HEK293 (cell line): Measurements from ENCODE around the gene NCKAP1.
"Not testable (repeated sequence)": the region's sequence is repeated elsewhere in the genome, so short reads cannot be mapped to it uniquely, and the experiment has no call there.

ENCODE experiments used
- CTCF ChIA-PET: fragments of 350-600 bp; formaldehyde crosslinking; extraction: SDS; loops from one replicate; lab custom pipeline; 2021; ENCODE audit warnings: antibody characterized with exemption; lab: Yijun Ruan, JAX
- POLR2A ChIA-PET: fragments of 300-600 bp; formaldehyde crosslinking; extraction: SDS; loops from one replicate; lab custom pipeline; 2020; ENCODE audit warnings: antibody characterized with exemption, inconsistent platforms; lab: Yijun Ruan, JAX
- H3K27ac ChIP-seq: fragments of 200-500 bp; sonication (Bioruptor generic); 2 replicates; pipeline ENCODE4 v1.5.1; 2014; ENCODE audit warnings: low read depth, low read length, control low read depth, inconsistent platforms; ENCODE audit errors: extremely low read depth
- H3K36me3 ChIP-seq, 2 experiments: fragments of 200-500 bp in 1 of 2; sonication (Bioruptor generic) in 1 of 2; 1 replicate in 1 of 2; 2 replicates in 1 of 2; pipeline ENCODE4 v1.5.1; 2014 to 2017; ENCODE audit warnings: inconsistent platforms in 2 of 2, low read length in 2 of 2; ENCODE audit not compliant: control insufficient read depth in 2 of 2, insufficient read depth in 1 of 2
- H3K4me1 ChIP-seq: fragments of 200-500 bp; sonication (Bioruptor generic); 2 replicates; pipeline ENCODE4 v1.5.1; 2014; ENCODE audit warnings: mild to moderate bottlenecking, low read length, inconsistent platforms; ENCODE audit not compliant: control insufficient read depth, insufficient read depth
- H3K4me3 ChIP-seq: 2 replicates; pipeline ENCODE4 v1.5.1; 2011; ENCODE audit warnings: low read depth, mild to moderate bottlenecking, control low read depth, low read length, moderate library complexity
- H3K9me3 ChIP-seq: fragments of 200-500 bp; sonication (Bioruptor generic); 2 replicates; pipeline ENCODE4 v1.5.1; 2014; ENCODE audit warnings: low read depth, low read length, inconsistent platforms; ENCODE audit not compliant: control insufficient read depth, insufficient read depth
- ATF2 ChIP-seq: fragments of 450-650 bp; formaldehyde crosslinking; IDR thresholded peaks from 2 replicates; pipeline ENCODE4 v1.5.1; 2016; ENCODE audit warnings: missing biosample characterization, missing genetic modification characterization, low read depth
- BCL11B ChIP-seq: fragments of 450-650 bp; formaldehyde crosslinking; IDR thresholded peaks from 2 replicates; pipeline ENCODE4 v1.5.1; 2016; ENCODE audit warnings: low read depth, missing biosample characterization, missing genetic modification characterization
- GFI1B ChIP-seq: fragments of 450-650 bp; formaldehyde crosslinking; IDR thresholded peaks from 2 replicates; pipeline ENCODE4 v1.5.1; 2016; ENCODE audit warnings: missing biosample characterization, missing genetic modification characterization
- KLF10 ChIP-seq: fragments of 450-650 bp; IDR thresholded peaks from 2 replicates; pipeline ENCODE4 v1.5.1; 2018; ENCODE audit warnings: missing biosample characterization, mild to moderate bottlenecking, missing genetic modification characterization
- REST ChIP-seq: fragments of 450-650 bp; formaldehyde crosslinking; IDR thresholded peaks from 2 replicates; pipeline ENCODE4 v1.5.1; 2016; ENCODE audit warnings: missing biosample characterization, missing genetic modification characterization
- YY2 ChIP-seq: fragments of 450-650 bp; formaldehyde crosslinking; IDR thresholded peaks from 2 replicates; pipeline ENCODE4 v1.5.1; 2016; ENCODE audit warnings: missing biosample characterization, missing genetic modification characterization
- ZBTB17 ChIP-seq: fragments of 450-650 bp; formaldehyde crosslinking; IDR thresholded peaks from 2 replicates; pipeline ENCODE4 v1.5.1; 2016; ENCODE audit warnings: missing biosample characterization, missing genetic modification characterization
- ZBTB48 ChIP-seq: fragments of 450-650 bp; formaldehyde crosslinking; IDR thresholded peaks from 2 replicates; pipeline ENCODE4 v1.5.1; 2016; ENCODE audit warnings: missing biosample characterization, missing genetic modification characterization
- ZIC2 ChIP-seq: fragments of 450-650 bp; formaldehyde crosslinking; IDR thresholded peaks from 2 replicates; pipeline ENCODE4 v1.5.1; 2016; ENCODE audit warnings: missing biosample characterization, missing genetic modification characterization
- ZNF133 ChIP-seq: fragments of 450-650 bp; formaldehyde crosslinking; IDR thresholded peaks from 2 replicates; pipeline ENCODE4 v1.5.1; 2016; ENCODE audit warnings: missing biosample characterization, missing genetic modification characterization
- ZNF16 ChIP-seq: fragments of 450-650 bp; formaldehyde crosslinking; IDR thresholded peaks from 2 replicates; pipeline ENCODE4 v1.5.1; 2016; ENCODE audit warnings: low read depth, missing biosample characterization, missing genetic modification characterization
- ZNF169 ChIP-seq: fragments of 450-650 bp; formaldehyde crosslinking; IDR thresholded peaks from 2 replicates; pipeline ENCODE4 v1.5.1; 2016; ENCODE audit warnings: missing biosample characterization, missing genetic modification characterization
- ZNF530 ChIP-seq: fragments of 450-650 bp; formaldehyde crosslinking; IDR thresholded peaks from 2 replicates; pipeline ENCODE4 v1.5.1; 2016; ENCODE audit warnings: low read depth, missing biosample characterization, missing genetic modification characterization
- ZNF558 ChIP-seq: fragments of 450-650 bp; formaldehyde crosslinking; IDR thresholded peaks from 2 replicates; pipeline ENCODE4 v1.5.1; 2016; ENCODE audit warnings: missing biosample characterization, missing genetic modification characterization
- ZNF561 ChIP-seq: fragments of 450-650 bp; IDR thresholded peaks from 2 replicates; pipeline ENCODE4 v1.5.1; 2018; ENCODE audit warnings: missing biosample characterization, missing genetic modification characterization, borderline replicate concordance
- ZNF585B ChIP-seq: fragments of 450-650 bp; formaldehyde crosslinking; IDR thresholded peaks from 2 replicates; pipeline ENCODE4 v1.5.1; 2016; ENCODE audit warnings: missing biosample characterization, missing genetic modification characterization
- ZNF626 ChIP-seq: fragments of 450-650 bp; sonication (Bioruptor Pico); formaldehyde crosslinking; IDR thresholded peaks from 2 replicates; pipeline ENCODE4 v1.5.1; 2018; ENCODE audit warnings: missing biosample characterization, missing genetic modification characterization, inconsistent platforms
- ZNF76 ChIP-seq: fragments of 450-650 bp; formaldehyde crosslinking; IDR thresholded peaks from 2 replicates; pipeline ENCODE4; 2016; ENCODE audit warnings: low read depth, missing biosample characterization, missing genetic modification characterization, borderline replicate concordance
- ZNF777 ChIP-seq: fragments of 450-650 bp; formaldehyde crosslinking; IDR thresholded peaks from 2 replicates; pipeline ENCODE4 v1.5.1; 2017; ENCODE audit warnings: missing biosample characterization, missing genetic modification characterization, borderline replicate concordance
- ZXDB ChIP-seq: fragments of 450-650 bp; formaldehyde crosslinking; IDR thresholded peaks from 2 replicates; pipeline ENCODE4 v1.5.1; 2016; ENCODE audit warnings: missing biosample characterization, missing genetic modification characterization
- TF ChIP-seq, protein P1 (sequence below): fragments of 450-650 bp; formaldehyde crosslinking; IDR thresholded peaks from 2 replicates; pipeline ENCODE4 v1.5.1; 2017; ENCODE audit warnings: missing biosample characterization, missing genetic modification characterization

The NCKAP1 gene

DNA sequence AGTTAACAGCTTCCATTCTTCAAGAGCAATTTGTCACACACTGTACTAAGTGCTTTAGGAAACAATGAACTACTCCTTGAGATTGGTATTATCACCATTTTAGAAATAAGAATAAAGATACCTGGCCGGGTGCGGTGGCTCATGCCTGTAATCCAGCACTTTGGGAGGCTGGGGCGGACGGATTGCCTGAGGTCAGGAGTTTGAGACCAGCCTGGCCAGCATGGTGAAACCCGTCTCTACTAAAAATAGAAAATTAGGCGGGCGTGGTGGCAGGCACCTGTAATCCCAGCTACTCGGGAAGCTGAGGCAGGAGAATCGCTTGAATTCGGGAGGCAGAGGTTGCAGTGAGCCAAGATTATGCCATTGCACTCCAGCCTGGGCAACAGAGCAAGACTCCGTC lies 20.4 kb downstream of the NCKAP1 start:
- POLR2A ChIA-PET, result not testable (repeated sequence)

GRCh38 chr2:183014005-183014404 lies 24.3 kb downstream of the NCKAP1 start:
- POLR2A ChIA-PET, result no interaction called here
- Histone ChIP-seq H3K36me3 (peaks cover 0 to 11% of the 10 kb centered on the region in 2 experiments; a peak in 1 of 3 replicates), H3K9me3 (no peaks in the 10 kb centered on the region), H3K4me1 (peaks cover 6% of the 10 kb centered on the region), H3K27ac (no peak overlapping the region), H3K4me3 (no peak overlapping the region)
- TF ChIP-seq KLF10 (tag by site-specific recombination), result no peak
- TF ChIP-seq REST (tag by site-specific recombination), result no peak
- CTCF ChIA-PET, result interaction anchor here (1.3 kb wide), 1 partner anchor 34 kb away, joined by 4 read pairs; no protein-coding TSS in a partner anchor

More for the DNA sequence above, 20.4 kb downstream of the NCKAP1 start:
- H3K4me3 ChIP-seq, CTCF ChIA-PET, H3K4me1 ChIP-seq, H3K27ac ChIP-seq, H3K9me3 ChIP-seq: not testable (repeated sequence)
- peaks cover 0 to 29% of the 10 kb centered on the region in 2 experiments; a peak in 1 of 3 replicates for H3K36me3 ChIP-seq

DNA sequence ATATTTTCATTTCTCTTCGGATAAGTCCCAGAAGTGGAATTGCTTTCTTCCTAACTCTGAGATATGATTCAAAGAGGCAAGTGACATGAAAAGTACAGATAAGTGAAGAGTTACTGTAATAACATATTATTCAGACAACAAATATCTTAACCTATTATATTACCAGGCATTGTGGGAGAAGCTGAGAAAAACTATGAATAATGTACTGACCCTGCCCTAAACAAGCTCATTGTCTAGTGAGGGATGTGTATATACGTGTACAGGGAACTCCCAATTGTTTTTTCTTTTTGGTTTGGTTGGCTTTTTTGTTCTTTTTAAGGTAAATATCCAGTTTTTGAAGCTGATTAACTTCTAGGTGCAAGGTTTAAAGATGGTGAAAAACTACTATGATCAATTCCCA lies 26.5 kb downstream of the NCKAP1 start:
- CTCF ChIA-PET, result no interaction called here
- peaks cover 6% of the 10 kb centered on the region for H3K4me1 ChIP-seq

GRCh38 chr2:183010112-183010511 lies 28.1 kb downstream of the NCKAP1 start:
- CTCF ChIA-PET, result interaction anchor here (0.6 to 1.0 kb wide), 2 partner anchors 19 to 34 kb away, joined by 4 to 7 read pairs; no protein-coding TSS in a partner anchor
- TF ChIP-seq REST (tag by site-specific recombination), result no peak
- TF ChIP-seq ZIC2 (tag by site-specific recombination), result peak; percentile 68
- TF ChIP-seq ZNF133, result no peak
- no peak for TF ChIP-seq ATF2
- no peak for TF ChIP-seq ZNF777 (tag by site-specific recombination)
- TF ChIP-seq ZNF626 (tag by site-specific recombination), result no peak
- peak; percentile 66; the same call in 1 of the 2 replicates for TF ChIP-seq ZNF76 (tag by site-specific recombination)
- peak; percentile 47; the same call in 1 of the 2 replicates for TF ChIP-seq ZXDB
- no peak for TF ChIP-seq ZBTB48 (tag by site-specific recombination)
- peak; percentile 61 for TF ChIP-seq ZBTB17 (tag by site-specific recombination)
- TF ChIP-seq ZNF561, result peak; percentile 64; the same call in 1 of the 2 replicates
- no peak for TF ChIP-seq ZNF585B (tag by site-specific recombination)
- TF ChIP-seq, protein P1, sequence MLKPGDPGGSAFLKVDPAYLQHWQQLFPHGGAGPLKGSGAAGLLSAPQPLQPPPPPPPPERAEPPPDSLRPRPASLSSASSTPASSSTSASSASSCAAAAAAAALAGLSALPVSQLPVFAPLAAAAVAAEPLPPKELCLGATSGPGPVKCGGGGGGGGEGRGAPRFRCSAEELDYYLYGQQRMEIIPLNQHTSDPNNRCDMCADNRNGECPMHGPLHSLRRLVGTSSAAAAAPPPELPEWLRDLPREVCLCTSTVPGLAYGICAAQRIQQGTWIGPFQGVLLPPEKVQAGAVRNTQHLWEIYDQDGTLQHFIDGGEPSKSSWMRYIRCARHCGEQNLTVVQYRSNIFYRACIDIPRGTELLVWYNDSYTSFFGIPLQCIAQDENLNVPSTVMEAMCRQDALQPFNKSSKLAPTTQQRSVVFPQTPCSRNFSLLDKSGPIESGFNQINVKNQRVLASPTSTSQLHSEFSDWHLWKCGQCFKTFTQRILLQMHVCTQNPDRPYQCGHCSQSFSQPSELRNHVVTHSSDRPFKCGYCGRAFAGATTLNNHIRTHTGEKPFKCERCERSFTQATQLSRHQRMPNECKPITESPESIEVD (tag by site-specific recombination), result peak; percentile 39

More for the DNA sequence above, 26.5 kb downstream of the NCKAP1 start:
- Histone ChIP-seq H3K36me3 (peaks cover 0 to 4% of the 10 kb centered on the region in 2 experiments; a peak in 1 of 3 replicates), H3K9me3 (no peaks in the 10 kb centered on the region), H3K4me3 (no peak overlapping the region)
- TF ChIP-seq ZNF169 (tag by site-specific recombination) (no peak), YY2 (no peak), ZNF558 (tag by site-specific recombination) (no peak), ZNF530 (tag by site-specific recombination) (no peak), BCL11B (no peak), ZNF16 (no peak), GFI1B (tag by site-specific recombination) (no peak)
- TF ChIP-seq, all 188 proteins: peak for 0
- POLR2A ChIA-PET, result interaction anchor here (0.8 kb wide), 1 partner anchor 136 kb away, joined by 7 read pairs; no protein-coding TSS in a partner anchor
- H3K27ac ChIP-seq, result no peak overlapping the region

More at GRCh38 chr2:183010112-183010511, 28.1 kb downstream of the NCKAP1 start:
- H3K27ac ChIP-seq, result no peak overlapping the region
- POLR2A ChIA-PET, result interaction anchor here (0.6 kb wide), 1 partner anchor 27 kb away, joined by 4 read pairs; no protein-coding TSS in a partner anchor
- no peaks in the 10 kb centered on the region for H3K9me3 ChIP-seq
- no peaks in the 10 kb centered on the region for H3K36me3 ChIP-seq
- H3K4me3 ChIP-seq, result no peak overlapping the region
- peaks cover 6% of the 10 kb centered on the region for H3K4me1 ChIP-seq
